ENCODE data around the gene ARHGDIG. TPM values are rescaled to one million over a fixed set of nuclear protein-coding genes. Genes with fewer than 3 reads are reported as not detected.

ARHGDIG gene
- total and polyA plus RNA-seq, 12 donors: 0.23 to 3.5 (median 0.88) TPM; not detected in 3

- Histone ChIP-seq H3K36me3 (replicated peaks in 1 of 2) (no peaks in the 10 kb centered on the region), H3K9me3 (replicated peaks in 1 of 3) (no peaks in the 10 kb centered on the region), H3K27ac (no peak overlapping the region), H3K27me3 (no peaks in the 10 kb centered on the region), H3K4me3 (no peak overlapping the region), H3K4me1 (replicated peaks in 1 of 2) (peaks cover 3 to 4% of the 10 kb centered on the region in 2 donors)
- intact Hi-C loops (cut with DNase I): no loop called here
- TF ChIP-seq POLR2A (IDR thresholded peaks at IDR 0.05) (no peak), CTCF (IDR thresholded peaks at IDR 0.05) (no peak)
- WGBS, 4 donors: 91 to 94% (median 93%) methylated on average over 8 of the region's 8 CpGs
- DNase-seq: no peak
Observed at GRCh38 chr16:240559-240958, 39.8 kb upstream of the ARHGDIG start.

- Histone ChIP-seq H3K27me3 (no peaks in the 10 kb centered on the region), H3K4me1 (replicated peaks in 1 of 2) (no peaks in the 10 kb centered on the region), H3K4me3 (no peak overlapping the region), H3K27ac (no peak overlapping the region), H3K9me3 (replicated peaks in 1 of 3) (no peaks in the 10 kb centered on the region), H3K36me3 (replicated peaks in 1 of 2) (no peaks in the 10 kb centered on the region)
- DNase-seq: no peak
- intact Hi-C loops (cut with DNase I): no loop called here
- TF ChIP-seq CTCF (IDR thresholded peaks at IDR 0.05): no peak
- TF ChIP-seq POLR2A (IDR thresholded peaks at IDR 0.05): no peak
- 84 to 92% (median 89%) methylated on average over 10 of the region's 10 CpGs for WGBS, 4 donors
Observed at GRCh38 chr16:242281-242680, 38.1 kb upstream of the ARHGDIG start.

- Histone ChIP-seq H3K4me3 (no peak overlapping the region), H3K36me3 (replicated peaks in 1 of 2) (no peaks in the 10 kb centered on the region), H3K4me1 (replicated peaks in 1 of 2) (no peaks in the 10 kb centered on the region), H3K9me3 (replicated peaks in 1 of 3) (no peaks in the 10 kb centered on the region), H3K27ac (no peak overlapping the region), H3K27me3 (no peaks in the 10 kb centered on the region)
- WGBS, 4 donors: 80 to 87% (median 85%) methylated on average over 4 of the region's 4 CpGs
- no peak for DNase-seq
- intact Hi-C loops (cut with DNase I): no loop called here
- TF ChIP-seq POLR2A (IDR thresholded peaks at IDR 0.05): no peak
Observed at GRCh38 chr16:243348-243747, 37.0 kb upstream of the ARHGDIG start.

- no peaks in the 10 kb centered on the region for H3K27me3 ChIP-seq
- no peak for DNase-seq
- H3K36me3 ChIP-seq (replicated peaks in 1 of 2): peaks cover 0 to 9% of the 10 kb centered on the region in 2 donors
- H3K27ac ChIP-seq: no peak overlapping the region
- intact Hi-C loops (cut with DNase I): no loop called here
- no peak for TF ChIP-seq POLR2A (IDR thresholded peaks at IDR 0.05)
- TF ChIP-seq CTCF (IDR thresholded peaks at IDR 0.05): no peak
- H3K4me3 ChIP-seq: no peak overlapping the region
- 93 to 95% (median 94%) methylated on average over 9 of the region's 9 CpGs for WGBS, 4 donors
- H3K9me3 ChIP-seq (replicated peaks in 1 of 3): no peaks in the 10 kb centered on the region
- no peaks in the 10 kb centered on the region for H3K4me1 ChIP-seq (replicated peaks in 1 of 2)
Observed at GRCh38 chr16:245105-245504, 35.3 kb upstream of the ARHGDIG start.

GRCh38 chr16:247027-247426, 33.4 kb upstream of the ARHGDIG start:
- peaks cover 0 to 14% of the 10 kb centered on the region in 2 donors for H3K36me3 ChIP-seq (replicated peaks in 1 of 2)
- H3K4me1 ChIP-seq (replicated peaks in 1 of 2): no peaks in the 10 kb centered on the region
- H3K27ac ChIP-seq: no peak overlapping the region
- no peak for DNase-seq
- 93 to 97% (median 96%) methylated on average over 12 of the region's 12 CpGs for WGBS, 4 donors
- intact Hi-C loops (cut with DNase I): no loop called here
- no peaks in the 10 kb centered on the region for H3K9me3 ChIP-seq (replicated peaks in 1 of 3)
- H3K27me3 ChIP-seq: no peaks in the 10 kb centered on the region
- H3K4me3 ChIP-seq: no peak overlapping the region
- no peak for TF ChIP-seq CTCF (IDR thresholded peaks at IDR 0.05)
- no peak for TF ChIP-seq POLR2A (IDR thresholded peaks at IDR 0.05)
